Measurements from ENCODE around the gene SENP1. TPM values are rescaled to one million over a fixed set of nuclear protein-coding genes. Genes with fewer than 3 reads are reported as not detected.

Gene SENP1
- total and polyA plus RNA-seq, 7 donors = 4.2 to 26.0 (median 16.9) TPM

DNA sequence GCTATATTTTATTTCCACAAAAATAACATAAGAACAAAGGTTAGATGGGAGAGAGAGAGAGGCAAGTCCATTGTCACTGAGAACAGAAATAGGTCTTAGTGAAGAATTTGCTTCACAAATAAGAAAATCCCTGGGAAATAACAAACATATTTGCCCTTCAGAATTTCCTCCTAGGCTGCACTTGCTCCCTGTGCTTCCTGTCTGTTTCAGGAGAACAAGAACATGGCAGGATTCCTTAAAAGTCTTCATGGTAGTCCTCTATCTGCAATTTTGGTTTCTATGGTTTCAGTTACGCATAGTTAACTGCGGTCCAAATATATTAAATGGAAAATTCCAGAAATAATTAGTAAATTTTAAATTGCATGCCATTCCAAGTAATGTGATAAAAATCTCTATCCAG is 34.1 kb downstream of the SENP1 start:
- no peaks in the 10 kb centered on the region for H3K27me3 ChIP-seq
- 96 to 98% methylated on average over 2 of the region's 2 CpGs for WGBS, 2 donors
- intact Hi-C loops (cut with DNase I) = no loop called here

DNA sequence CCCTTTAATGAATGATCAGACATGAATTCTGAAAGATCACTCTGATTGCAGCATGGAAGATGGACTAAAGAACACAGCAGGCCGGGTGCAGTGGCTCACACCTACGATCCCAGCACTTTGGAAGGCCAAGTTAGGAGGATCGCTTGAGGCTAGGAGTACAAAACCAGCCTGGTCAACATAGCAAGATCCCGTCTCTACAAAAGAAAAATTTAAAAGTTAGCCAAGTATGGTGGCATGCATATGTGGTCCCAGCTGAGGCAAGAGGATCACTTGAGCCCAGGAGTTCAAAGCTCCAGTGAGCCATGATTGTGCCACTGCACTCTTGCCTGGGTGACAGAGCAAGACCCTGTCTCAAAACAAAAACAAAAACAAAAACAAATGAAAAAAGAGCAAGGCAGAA is 35.1 kb downstream of the SENP1 start:
- H3K9me3 ChIP-seq = no peaks in the 10 kb centered on the region
- no peak overlapping the region for H3K27ac ChIP-seq
- no peaks in the 10 kb centered on the region for H3K4me1 ChIP-seq
- no peak for TF ChIP-seq EP300 (IDR thresholded peaks at IDR 0.05)
- no peak for TF ChIP-seq POLR2A (IDR thresholded peaks at IDR 0.05)
- TF ChIP-seq, protein P1, sequence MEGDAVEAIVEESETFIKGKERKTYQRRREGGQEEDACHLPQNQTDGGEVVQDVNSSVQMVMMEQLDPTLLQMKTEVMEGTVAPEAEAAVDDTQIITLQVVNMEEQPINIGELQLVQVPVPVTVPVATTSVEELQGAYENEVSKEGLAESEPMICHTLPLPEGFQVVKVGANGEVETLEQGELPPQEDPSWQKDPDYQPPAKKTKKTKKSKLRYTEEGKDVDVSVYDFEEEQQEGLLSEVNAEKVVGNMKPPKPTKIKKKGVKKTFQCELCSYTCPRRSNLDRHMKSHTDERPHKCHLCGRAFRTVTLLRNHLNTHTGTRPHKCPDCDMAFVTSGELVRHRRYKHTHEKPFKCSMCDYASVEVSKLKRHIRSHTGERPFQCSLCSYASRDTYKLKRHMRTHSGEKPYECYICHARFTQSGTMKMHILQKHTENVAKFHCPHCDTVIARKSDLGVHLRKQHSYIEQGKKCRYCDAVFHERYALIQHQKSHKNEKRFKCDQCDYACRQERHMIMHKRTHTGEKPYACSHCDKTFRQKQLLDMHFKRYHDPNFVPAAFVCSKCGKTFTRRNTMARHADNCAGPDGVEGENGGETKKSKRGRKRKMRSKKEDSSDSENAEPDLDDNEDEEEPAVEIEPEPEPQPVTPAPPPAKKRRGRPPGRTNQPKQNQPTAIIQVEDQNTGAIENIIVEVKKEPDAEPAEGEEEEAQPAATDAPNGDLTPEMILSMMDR (IDR thresholded peaks at IDR 0.05) = no peak
- no peak for TF ChIP-seq POLR2AphosphoS5 (IDR thresholded peaks at IDR 0.05)
- no peak overlapping the region for H3K4me3 ChIP-seq
- DNase-seq = no peak
- intact Hi-C loops (cut with DNase I) = no loop called here
- no peaks in the 10 kb centered on the region for H3K27me3 ChIP-seq
- 96 to 97% methylated on average over 4 of the region's 4 CpGs for WGBS, 2 donors
- H3K36me3 ChIP-seq = peaks cover 4 to 95% (median 27%) of the 10 kb centered on the region in 4 donors

More for the DNA sequence above, 34.1 kb downstream of the SENP1 start:
- Histone ChIP-seq H3K27ac (no peak overlapping the region), H3K4me3 (no peak overlapping the region), H3K36me3 (peaks cover 0 to 84% (median 27%) of the 10 kb centered on the region in 4 donors), H3K9me3 (no peaks in the 10 kb centered on the region), H3K4me1 (no peaks in the 10 kb centered on the region)
- TF ChIP-seq, protein P1 (IDR thresholded peaks at IDR 0.05) = no peak
- TF ChIP-seq POLR2A (IDR thresholded peaks at IDR 0.05) = no peak
- TF ChIP-seq POLR2AphosphoS5 (IDR thresholded peaks at IDR 0.05) = no peak
- DNase-seq = no peak

DNA sequence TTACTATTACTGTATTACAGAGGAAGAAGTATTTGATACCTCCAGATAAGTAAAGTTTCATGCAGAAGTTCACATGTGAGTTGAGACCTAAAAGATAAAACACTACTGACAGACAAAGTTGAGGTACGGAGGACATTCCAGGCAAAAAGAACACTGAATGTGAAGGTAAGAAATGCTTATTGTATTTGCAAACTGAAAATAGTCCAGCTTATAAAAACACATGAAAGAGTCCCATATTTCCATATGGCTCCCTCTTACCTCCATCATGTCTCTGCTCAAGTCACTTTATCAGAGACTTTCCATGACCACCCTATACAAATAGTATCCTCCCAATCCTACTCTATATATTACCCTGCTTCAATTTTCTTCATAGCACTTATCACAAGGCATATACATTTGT is 35.8 kb downstream of the SENP1 start:
- WGBS, 2 donors = 95 to 100% methylated on average over 1 of the region's 1 CpG
- H3K36me3 ChIP-seq = peaks cover 11 to 99% (median 28%) of the 10 kb centered on the region in 4 donors
- H3K27me3 ChIP-seq = no peaks in the 10 kb centered on the region
- intact Hi-C loops (cut with DNase I) = no loop called here
- H3K4me1 ChIP-seq = no peaks in the 10 kb centered on the region
- no peak for DNase-seq
- TF ChIP-seq POLR2AphosphoS5 (IDR thresholded peaks at IDR 0.05) (no peak), EP300 (IDR thresholded peaks at IDR 0.05) (no peak), POLR2A (IDR thresholded peaks at IDR 0.05) (no peak)
- TF ChIP-seq, protein P1 (IDR thresholded peaks at IDR 0.05) = no peak
- no peak overlapping the region for H3K27ac ChIP-seq
- no peak overlapping the region for H3K4me3 ChIP-seq
- H3K9me3 ChIP-seq = no peaks in the 10 kb centered on the region

DNA sequence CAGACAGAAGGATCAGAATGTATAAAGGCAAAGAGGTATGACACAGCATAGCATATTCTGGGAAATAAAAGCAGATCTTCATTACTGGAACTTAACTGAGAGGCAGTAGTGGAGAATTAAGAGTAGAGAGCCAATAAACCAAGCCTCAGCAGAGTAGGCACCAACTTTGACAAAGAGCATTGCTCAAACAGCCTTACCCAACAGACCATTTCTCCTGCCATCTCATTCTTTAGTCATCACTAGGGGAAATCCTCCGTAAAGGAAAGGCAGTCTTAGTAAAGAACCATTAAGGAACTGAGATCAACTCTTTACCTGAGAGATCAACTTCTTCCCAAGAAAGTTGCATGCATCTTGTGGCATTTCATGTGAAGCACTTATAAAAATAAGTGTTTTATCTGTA is 36.6 kb downstream of the SENP1 start:
- H3K4me1 ChIP-seq = no peaks in the 10 kb centered on the region
- TF ChIP-seq, protein P1 (IDR thresholded peaks at IDR 0.05) = no peak
- no peak for TF ChIP-seq EP300 (IDR thresholded peaks at IDR 0.05)
- TF ChIP-seq POLR2A (IDR thresholded peaks at IDR 0.05) = no peak
- TF ChIP-seq POLR2AphosphoS5 (IDR thresholded peaks at IDR 0.05) = no peak
- no peaks in the 10 kb centered on the region for H3K9me3 ChIP-seq
- intact Hi-C loops (cut with DNase I) = no loop called here
- DNase-seq = no peak
- no peaks in the 10 kb centered on the region for H3K27me3 ChIP-seq
- no peak overlapping the region for H3K27ac ChIP-seq
- H3K36me3 ChIP-seq = peaks cover 18 to 99% (median 34%) of the 10 kb centered on the region in 4 donors
- no peak overlapping the region for H3K4me3 ChIP-seq
- 94 to 95% methylated on average over 1 of the region's 1 CpG for WGBS, 2 donors

DNA sequence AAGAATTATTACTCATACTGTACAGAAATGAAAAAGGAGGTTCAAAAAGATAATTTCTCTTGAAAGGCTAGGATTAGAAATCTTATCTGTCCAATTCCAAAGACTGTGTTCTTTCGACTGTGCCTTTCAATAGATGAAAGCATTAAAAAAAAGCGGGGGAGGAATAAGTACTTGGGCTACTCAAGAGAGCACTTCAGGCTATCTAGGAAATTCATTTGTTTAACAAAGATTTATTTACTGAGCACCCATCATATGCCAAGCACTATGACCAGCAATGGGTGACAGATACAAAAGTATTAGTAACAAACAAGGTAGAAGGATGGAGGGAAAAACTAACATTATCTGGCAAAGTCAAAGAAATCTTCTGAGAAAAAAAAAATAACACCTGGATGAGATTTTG is 37.4 kb downstream of the SENP1 start:
- H3K27me3 ChIP-seq = no peaks in the 10 kb centered on the region
- H3K36me3 ChIP-seq = peaks cover 18 to 99% (median 35%) of the 10 kb centered on the region in 4 donors
- TF ChIP-seq EP300 (IDR thresholded peaks at IDR 0.05) (no peak), POLR2AphosphoS5 (IDR thresholded peaks at IDR 0.05) (no peak), POLR2A (IDR thresholded peaks at IDR 0.05) (no peak)
- TF ChIP-seq, protein P1 (IDR thresholded peaks at IDR 0.05) = no peak
- H3K4me1 ChIP-seq = no peaks in the 10 kb centered on the region
- 92 to 97% methylated on average over 2 of the region's 2 CpGs for WGBS, 2 donors
- DNase-seq = no peak
- no peak overlapping the region for H3K27ac ChIP-seq
- H3K4me3 ChIP-seq = no peak overlapping the region
- intact Hi-C loops (cut with DNase I) = no loop called here
- H3K9me3 ChIP-seq = no peaks in the 10 kb centered on the region

Measured in sigmoid colon (tissue), 7 donors.